Fibroblast of lung (primary cell): Measurements from ENCODE around the gene SPDL1. TPM values are rescaled to one million over a fixed set of nuclear protein-coding genes. Genes with fewer than 3 reads are reported as not detected.

Source experiments
- DNase-seq, 2 donors: peaks; one replicate each; pipeline versions ENCODE4 v3.0.0 to v3.0.0-alpha.2; 2010; ENCODE audit warnings: low read depth in 2 of 2
- H2AFZ ChIP-seq: 2 replicates; pipeline ENCODE4 v1.5.1; 2012; ENCODE audit warnings: low read length, control low read depth, inconsistent platforms
- H3K27ac ChIP-seq: 2 replicates; pipeline ENCODE4 v1.5.1; 2011; ENCODE audit warnings: low read length, control low read depth; ENCODE audit not compliant: insufficient read depth
- H3K27me3 ChIP-seq: 2 replicates; pipeline ENCODE4 v1.5.1; 2011; ENCODE audit warnings: mild to moderate bottlenecking, low read length; ENCODE audit not compliant: control insufficient read depth, insufficient read depth
- H3K36me3 ChIP-seq: 2 replicates; pipeline ENCODE4 v1.5.1; 2011; ENCODE audit warnings: low read length; ENCODE audit not compliant: control insufficient read depth, insufficient read depth
- H3K4me1 ChIP-seq: 2 replicates; pipeline ENCODE4 v1.5.1; 2011; ENCODE audit warnings: low read length; ENCODE audit not compliant: control insufficient read depth, insufficient read depth; ENCODE audit errors: extremely low read depth
- H3K4me2 ChIP-seq: 2 replicates; pipeline ENCODE4 v1.5.1; 2011; ENCODE audit warnings: low read length, control low read depth; ENCODE audit not compliant: insufficient read depth; ENCODE audit errors: extremely low read depth
- H3K4me3 ChIP-seq, 4 experiments: fragments of 200-600 bp in 1 of 4; sonication (generic) in 1 of 4; replicated peaks in 1 of 4; 2 replicates each; pipeline ENCODE4 v1.5.1; 2011 to 2016; ENCODE audit warnings: low read length in 4 of 4, low read depth in 3 of 4, mild to moderate bottlenecking in 3 of 4, control low read depth in 2 of 4, inconsistent platforms in 1 of 4, mixed read lengths in 1 of 4; ENCODE audit not compliant: insufficient read depth in 1 of 4; ENCODE audit errors: control extremely low read depth in 1 of 4
- H3K79me2 ChIP-seq: 2 replicates; pipeline ENCODE4 v1.5.1; 2012; ENCODE audit warnings: mild to moderate bottlenecking, low read length, inconsistent platforms; ENCODE audit not compliant: control insufficient read depth, insufficient read depth
- H3K9ac ChIP-seq: 2 replicates; pipeline ENCODE4 v1.5.1; 2011; ENCODE audit warnings: mild to moderate bottlenecking, low read length, control low read depth; ENCODE audit not compliant: insufficient read depth
- H3K9me3 ChIP-seq: 2 replicates; pipeline ENCODE4 v1.5.1; 2012; ENCODE audit warnings: low read depth, low read length; ENCODE audit not compliant: control insufficient read depth, insufficient read depth
- H4K20me1 ChIP-seq: 2 replicates; pipeline ENCODE4 v1.5.1; 2011; ENCODE audit warnings: low read length; ENCODE audit not compliant: control insufficient read depth, insufficient read depth; ENCODE audit errors: extremely low read depth
- CTCF ChIP-seq, 2 donors: IDR thresholded peaks in 1 of 2; conservative IDR thresholded peaks in 1 of 2; 1 replicate in 1 of 2; 2 replicates in 1 of 2; pipeline ENCODE4 v1.5.1; 2011 to 2012; ENCODE audit warnings: low read length in 2 of 2, control low read depth in 1 of 2, inconsistent platforms in 1 of 2, low read depth in 1 of 2, mild to moderate bottlenecking in 1 of 2
- EZH2 ChIP-seq: IDR thresholded peaks from 2 replicates; pipeline ENCODE4 v1.5.1; 2012; ENCODE audit warnings: low read length, control low read depth, mild to moderate bottlenecking; ENCODE audit errors: missing control alignments
- polyA plus RNA-seq, 2 donors: library from polyadenylated mRNA; depleted of rRNA in 1 of 2; stranded (reverse) in 1 of 2; unstranded in 1 of 2; fragments of >200 nt; gene quantifications; 2 replicates each; pipeline ENCODE4 v1.2.1, GENCODE V29; 2011 to 2012; ENCODE audit warnings: missing spikeins in 1 of 2
- total RNA-seq: library from RNA; depleted of rRNA; stranded (reverse); fragments of >200 nt; gene quantifications from 2 replicates; pipeline ENCODE4 v1.2.1, GENCODE V29; 2014

SPDL1 gene
- total and polyA plus RNA-seq, 2 donors (not counting 1 experiment from before 2014, with no cell fraction given): 10.9 to 24.5 TPM

GRCh38 chr5:169571355-169571754 lies 12.2 kb upstream of the SPDL1 start:
- Histone ChIP-seq H3K9ac (no peak overlapping the region), H3K4me2 (no peak overlapping the region), H3K4me3 (no peak overlapping the region), H3K36me3 (no peaks in the 10 kb centered on the region), H3K4me1 (peaks cover 2% of the 10 kb centered on the region), H4K20me1 (no peaks in the 10 kb centered on the region), H3K27me3 (no peaks in the 10 kb centered on the region), H2AFZ (no peak overlapping the region), H3K9me3 (no peaks in the 10 kb centered on the region), H3K79me2 (no peaks in the 10 kb centered on the region), H3K27ac (no peak overlapping the region)
- DNase-seq: peak in 1 of 2 donors; percentile 35
- TF ChIP-seq CTCF (conservative IDR thresholded peaks at IDR 0.05 in 1 of 2, IDR thresholded peaks at IDR 0.05 in 1 of 2; ENCODE audit: low read depth in 1 of 2, low read length in 2 of 2): no peak
- TF ChIP-seq EZH2: no peak

GRCh38 chr5:169574134-169574646 lies 9.4 kb upstream of the SPDL1 start:
- Histone ChIP-seq H3K4me1 (peaks cover 2% of the 10 kb centered on the region), H3K79me2 (no peaks in the 10 kb centered on the region), H3K27me3 (no peaks in the 10 kb centered on the region), H3K9me3 (no peaks in the 10 kb centered on the region), H3K36me3 (no peaks in the 10 kb centered on the region), H3K9ac (no peak overlapping the region), H2AFZ (no peak overlapping the region), H3K27ac (no peak overlapping the region), H3K4me3 (no peak overlapping the region), H3K4me2 (no peak overlapping the region), H4K20me1 (no peaks in the 10 kb centered on the region)
- TF ChIP-seq CTCF (conservative IDR thresholded peaks at IDR 0.05 in 1 of 2, IDR thresholded peaks at IDR 0.05 in 1 of 2; ENCODE audit: low read depth in 1 of 2, low read length in 2 of 2) (no peak), EZH2 (no peak)
- no peak for DNase-seq

- Histone ChIP-seq H3K9me3 (no peaks in the 10 kb centered on the region), H4K20me1 (no peaks in the 10 kb centered on the region), H3K79me2 (no peaks in the 10 kb centered on the region), H3K9ac (no peak overlapping the region), H3K27ac (no peak overlapping the region), H3K4me1 (peaks cover 2% of the 10 kb centered on the region), H3K4me2 (no peak overlapping the region), H3K4me3 (no peak overlapping the region), H2AFZ (no peak overlapping the region), H3K36me3 (no peaks in the 10 kb centered on the region), H3K27me3 (no peaks in the 10 kb centered on the region)
- TF ChIP-seq EZH2 (no peak), CTCF (conservative IDR thresholded peaks at IDR 0.05 in 1 of 2, IDR thresholded peaks at IDR 0.05 in 1 of 2; ENCODE audit: low read depth in 1 of 2, low read length in 2 of 2) (no peak)
- DNase-seq: peak; percentile 87 to 99
Measured at GRCh38 chr5:169576181-169576598, 7.4 kb upstream of the SPDL1 start.
